ENCODE results near the gene RASSF8.

Gene RASSF8

GRCh38 chr12:26112703-26113147 lies 154.2 kb downstream of the RASSF8 start:
- DNase-seq: no peak

- no peak for DNase-seq
Measured at GRCh38 chr12:26113181-26113654, 154.7 kb downstream of the RASSF8 start.

GRCh38 chr12:26113853-26114719 lies 155.6 kb downstream of the RASSF8 start:
- peak; percentile 25 to 44 for DNase-seq

GRCh38 chr12:26114720-26115401 lies 156.4 kb downstream of the RASSF8 start:
- DNase-seq: no peak

- no peak for DNase-seq
Measured at GRCh38 chr12:26116829-26117715, 158.6 kb downstream of the RASSF8 start.

- no peak for DNase-seq
Measured at GRCh38 chr12:26118308-26118707, 159.8 kb downstream of the RASSF8 start.

- peak in 1 of 2 experiments; percentile 59 for DNase-seq
Measured at GRCh38 chr12:26119391-26119989, 161.0 kb downstream of the RASSF8 start.

- DNase-seq: no peak
Measured at GRCh38 chr12:26120561-26121274, 162.2 kb downstream of the RASSF8 start.

GRCh38 chr12:26121323-26122060 lies 163.0 kb downstream of the RASSF8 start:
- no peak for DNase-seq

GRCh38 chr12:26122061-26122680 lies 163.7 kb downstream of the RASSF8 start:
- no peak for DNase-seq

- DNase-seq: peak in 1 of 2 experiments; percentile 31
Measured at GRCh38 chr12:26122681-26123481, 164.4 kb downstream of the RASSF8 start.

- DNase-seq: no peak
Measured at GRCh38 chr12:26123482-26123980, 165.0 kb downstream of the RASSF8 start.

GRCh38 chr12:26124446-26125399 lies 166.2 kb downstream of the RASSF8 start, which contains the start of gene BHLHE41:
Gene BHLHE41 (minus strand): TSS chr12:26125037. CDS start chr12:26124779, 258 bp downstream.
- peak in 1 of 2 experiments; percentile 69 for DNase-seq

GRCh38 chr12:26125400-26126339 lies 167.2 kb downstream of the RASSF8 start:
- DNase-seq: peak in 1 of 2 experiments; percentile 74

- peak in 1 of 2 experiments; percentile 41 for DNase-seq
Measured at GRCh38 chr12:26126340-26127284, 168.1 kb downstream of the RASSF8 start.

- no peak for DNase-seq
Measured at GRCh38 chr12:26127404-26127803, 168.9 kb downstream of the RASSF8 start.
